Loucy (cell line): ENCODE measurements around the gene RGS6.

Source experiments
- CTCF ChIP-seq: fragments of 200-600 bp; sonication (generic); conservative IDR thresholded peaks from 2 replicates; pipeline ENCODE4 v1.5.1; 2014; ENCODE audit warnings: mild to moderate bottlenecking, antibody characterized with exemption, low read length
- EZH2phosphoT487 ChIP-seq: fragments of 200-600 bp; IDR thresholded peaks from 2 replicates; pipeline ENCODE4 v1.6.1; 2018; ENCODE audit warnings: antibody characterized with exemption, mild to moderate bottlenecking, moderate library complexity, borderline replicate concordance

GRCh38 chr14:72146241-72146640, 214.0 kb downstream of the RGS6 start:
- no peak for TF ChIP-seq CTCF
- no peak for TF ChIP-seq EZH2phosphoT487
